ENCODE results near the gene IL1A. TPM values are rescaled to one million over a fixed set of nuclear protein-coding genes. Genes with fewer than 3 reads are reported as not detected.

Gene IL1A
- total RNA-seq, 1 donor from 2014 or later = 82.7 TPM

- FAIRE-seq (no peak), DNase-seq (ENCODE audit: low read depth) (no peak)
- no peaks in the 10 kb centered on the region for H3K36me3 ChIP-seq (ENCODE audit: control insufficient read depth, insufficient read depth, low read length)
- no peak overlapping the region for H3K4me3 ChIP-seq (ENCODE audit: low read depth, low read length)
- no peaks in the 10 kb centered on the region for H3K27me3 ChIP-seq (ENCODE audit: control insufficient read depth, insufficient read depth, low read length)
- TF ChIP-seq CTCF (IDR thresholded peaks at IDR 0.05; ENCODE audit: insufficient read depth, low read length, severe bottlenecking) = no peak
Observed at GRCh38 chr2:112791693-112792230, 7.5 kb upstream of the IL1A start.

- Histone ChIP-seq H3K36me3 (ENCODE audit: control insufficient read depth, insufficient read depth, low read length) (no peaks in the 10 kb centered on the region), H3K27me3 (ENCODE audit: control insufficient read depth, insufficient read depth, low read length) (no peaks in the 10 kb centered on the region), H3K4me3 (ENCODE audit: low read depth, low read length) (no peak overlapping the region)
- FAIRE-seq (no peak), DNase-seq (ENCODE audit: low read depth) (no peak)
- no peak for TF ChIP-seq CTCF (IDR thresholded peaks at IDR 0.05; ENCODE audit: insufficient read depth, low read length, severe bottlenecking)
Observed at GRCh38 chr2:112791019-112791418, 6.7 kb upstream of the IL1A start.

GRCh38 chr2:112790305-112790704 lies 6.0 kb upstream of the IL1A start:
- no peaks in the 10 kb centered on the region for H3K36me3 ChIP-seq (ENCODE audit: control insufficient read depth, insufficient read depth, low read length)
- H3K27me3 ChIP-seq (ENCODE audit: control insufficient read depth, insufficient read depth, low read length) = no peaks in the 10 kb centered on the region
- no peak overlapping the region for H3K4me3 ChIP-seq (ENCODE audit: low read depth, low read length)
- TF ChIP-seq CTCF (IDR thresholded peaks at IDR 0.05; ENCODE audit: insufficient read depth, low read length, severe bottlenecking) = no peak
- DNase-seq (ENCODE audit: low read depth) = no peak
- no peak for FAIRE-seq

GRCh38 chr2:112789186-112789585 lies 4.9 kb upstream of the IL1A start:
- Histone ChIP-seq H3K4me3 (ENCODE audit: low read depth, low read length) (no peak overlapping the region), H3K27me3 (ENCODE audit: control insufficient read depth, insufficient read depth, low read length) (no peaks in the 10 kb centered on the region), H3K36me3 (ENCODE audit: control insufficient read depth, insufficient read depth, low read length) (no peaks in the 10 kb centered on the region)
- no peak for FAIRE-seq
- TF ChIP-seq CTCF (IDR thresholded peaks at IDR 0.05; ENCODE audit: insufficient read depth, low read length, severe bottlenecking) = no peak
- DNase-seq (ENCODE audit: low read depth) = no peak

- no peak for FAIRE-seq
- no peak for DNase-seq (ENCODE audit: low read depth)
- no peak for TF ChIP-seq CTCF (IDR thresholded peaks at IDR 0.05; ENCODE audit: insufficient read depth, low read length, severe bottlenecking)
- no peaks in the 10 kb centered on the region for H3K27me3 ChIP-seq (ENCODE audit: control insufficient read depth, insufficient read depth, low read length)
- no peak overlapping the region for H3K4me3 ChIP-seq (ENCODE audit: low read depth, low read length)
- no peaks in the 10 kb centered on the region for H3K36me3 ChIP-seq (ENCODE audit: control insufficient read depth, insufficient read depth, low read length)
Observed at GRCh38 chr2:112788653-112789052, 4.4 kb upstream of the IL1A start.

- no peaks in the 10 kb centered on the region for H3K27me3 ChIP-seq (ENCODE audit: control insufficient read depth, insufficient read depth, low read length)
- TF ChIP-seq CTCF (IDR thresholded peaks at IDR 0.05; ENCODE audit: insufficient read depth, low read length, severe bottlenecking) = no peak
- FAIRE-seq = no peak
- peaks cover 1% of the 10 kb centered on the region for H3K36me3 ChIP-seq (ENCODE audit: control insufficient read depth, insufficient read depth, low read length)
- DNase-seq (ENCODE audit: low read depth) = no peak
- no peak overlapping the region for H3K4me3 ChIP-seq (ENCODE audit: low read depth, low read length)
Observed at GRCh38 chr2:112787729-112788393, 3.6 kb upstream of the IL1A start.

All from bronchial epithelial cell (primary cell).